ENCODE measurements around the gene P4HB.

P4HB gene

DNA sequence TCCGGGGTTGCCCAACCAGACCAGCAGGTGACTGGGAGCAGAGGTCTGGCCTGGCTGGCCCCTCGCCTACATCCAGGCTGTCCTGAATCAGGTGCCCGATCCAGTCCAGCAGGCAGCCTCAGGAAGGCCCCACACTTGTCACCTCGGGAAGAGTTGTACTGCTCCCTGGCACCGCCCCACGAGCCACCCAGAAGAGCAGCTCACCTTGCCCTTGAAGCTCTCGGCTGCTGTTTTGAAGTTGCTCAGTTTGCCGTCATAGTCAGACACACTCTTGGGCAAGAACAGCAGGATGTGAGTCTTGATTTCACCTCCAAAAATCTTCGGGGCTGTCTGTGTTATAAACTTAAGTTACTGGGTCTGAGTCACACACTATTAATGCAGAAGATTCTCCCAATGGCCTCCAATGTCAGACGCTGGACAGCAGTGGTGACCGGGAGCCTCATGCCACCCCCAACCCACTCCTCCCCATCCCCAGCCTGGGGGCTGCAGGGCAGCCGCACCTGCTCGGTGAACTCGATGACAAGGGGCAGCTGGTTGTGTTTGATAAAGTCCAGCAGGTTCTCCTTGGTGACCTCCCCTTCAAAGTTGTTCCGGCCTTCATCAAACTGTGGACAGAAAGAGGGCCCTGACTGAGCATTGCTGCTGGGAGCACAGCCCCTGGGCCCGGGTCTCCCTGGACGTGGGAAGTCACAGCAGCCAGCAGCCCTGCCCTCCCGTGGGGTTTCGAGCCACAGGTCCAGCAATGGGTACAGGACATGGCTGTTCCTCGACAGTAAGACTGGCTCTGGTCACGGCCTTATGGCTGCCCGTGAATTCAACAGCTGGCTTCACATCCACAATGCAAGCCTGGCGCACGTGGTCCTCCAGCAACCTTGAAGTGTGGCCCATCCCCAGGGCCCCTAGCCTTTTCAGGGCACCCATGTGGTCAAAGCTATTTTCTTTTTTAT is 13.3 kb downstream of the P4HB start:
- Histone ChIP-seq H3K27me3 (ENCODE audit: control insufficient read depth, insufficient read depth, low read length) (no peaks in the 10 kb centered on the region), H3K4me3 (ENCODE audit: low read length) (no peak overlapping the region), H3K9ac (ENCODE audit: low read length) (no peak overlapping the region), H3K9me3 (ENCODE audit: control insufficient read depth, low read length) (no peaks in the 10 kb centered on the region), H3K36me3 (ENCODE audit: control insufficient read depth, insufficient read depth, low read length) (peaks cover 38% of the 10 kb centered on the region), H3K4me1 (ENCODE audit: control insufficient read depth, insufficient read depth, low read length) (no peaks in the 10 kb centered on the region)

DNA sequence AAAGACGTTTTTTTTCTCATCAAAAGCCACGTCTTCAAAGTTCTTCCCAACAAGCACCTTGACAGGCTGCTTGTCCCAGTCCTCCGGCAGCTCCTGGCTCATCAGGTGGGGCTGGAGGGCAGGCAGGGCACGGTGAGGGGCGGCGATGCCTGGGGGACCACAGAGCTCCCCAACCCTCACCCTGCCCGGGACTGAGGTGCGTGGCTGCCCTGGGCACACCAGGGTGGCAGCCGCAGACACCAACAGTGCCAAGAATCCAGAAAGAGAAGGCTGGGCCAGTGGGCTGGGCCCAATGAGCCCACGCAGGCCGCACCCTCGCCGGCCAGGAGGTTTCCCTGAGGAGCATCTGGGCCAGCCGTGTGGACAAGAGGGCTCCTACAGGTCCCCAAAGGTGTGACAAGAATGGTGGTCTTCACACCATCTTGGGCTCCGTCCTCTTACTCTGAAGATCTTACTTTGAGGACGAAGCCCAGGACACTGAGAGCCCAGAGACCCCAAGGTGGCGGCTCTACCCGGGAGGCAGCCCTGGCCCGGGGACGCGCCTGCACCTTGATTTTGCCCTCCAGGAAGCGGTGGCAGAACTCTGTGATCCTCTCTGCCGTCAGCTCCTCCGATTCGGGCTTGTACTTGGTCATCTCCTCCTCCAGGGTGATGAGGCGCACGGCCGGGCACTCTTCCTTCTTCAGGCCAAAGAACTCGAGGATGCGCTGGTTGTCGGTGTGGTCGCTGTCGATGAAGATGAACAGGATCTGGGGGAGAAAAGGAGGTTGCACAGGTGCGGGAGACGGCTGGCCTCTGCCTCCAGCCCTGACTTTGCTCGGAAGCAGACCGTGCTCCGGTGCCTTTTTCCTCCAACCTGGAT is 14.2 kb downstream of the P4HB start:
- H3K9me3 ChIP-seq (ENCODE audit: control insufficient read depth, low read length) = no peaks in the 10 kb centered on the region
- H3K9ac ChIP-seq (ENCODE audit: low read length) = no peak overlapping the region
- no peak overlapping the region for H3K4me3 ChIP-seq (ENCODE audit: low read length)
- H3K4me1 ChIP-seq (ENCODE audit: control insufficient read depth, insufficient read depth, low read length) = no peaks in the 10 kb centered on the region
- H3K36me3 ChIP-seq (ENCODE audit: control insufficient read depth, insufficient read depth, low read length) = peaks cover 30% of the 10 kb centered on the region
- no peaks in the 10 kb centered on the region for H3K27me3 ChIP-seq (ENCODE audit: control insufficient read depth, insufficient read depth, low read length)

DNA sequence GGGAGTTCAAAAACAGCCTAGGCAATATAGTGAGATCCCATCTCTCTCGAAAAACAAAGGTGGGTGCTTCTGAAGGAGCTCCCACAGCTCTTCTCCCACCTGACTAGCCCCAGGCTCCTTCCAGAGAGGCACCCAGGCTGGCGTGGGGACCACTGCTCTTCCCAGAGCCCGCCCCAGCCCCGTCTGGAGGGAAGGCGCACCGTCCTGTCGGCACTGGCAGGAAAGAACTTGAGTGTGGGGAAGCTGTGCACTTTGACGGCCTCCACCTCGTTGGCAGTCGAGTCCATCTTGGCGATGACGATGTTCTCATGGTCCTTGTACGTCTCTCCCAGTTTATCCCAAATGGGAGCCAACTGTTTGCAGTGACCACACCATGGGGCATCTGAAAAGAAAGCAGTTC is 15.0 kb downstream of the P4HB start:
- no peaks in the 10 kb centered on the region for H3K27me3 ChIP-seq (ENCODE audit: control insufficient read depth, insufficient read depth, low read length)
- H3K4me1 ChIP-seq (ENCODE audit: control insufficient read depth, insufficient read depth, low read length) = no peaks in the 10 kb centered on the region
- H3K9me3 ChIP-seq (ENCODE audit: control insufficient read depth, low read length) = no peaks in the 10 kb centered on the region
- no peak overlapping the region for H3K4me3 ChIP-seq (ENCODE audit: low read length)
- no peak overlapping the region for H3K9ac ChIP-seq (ENCODE audit: low read length)
- peaks cover 29% of the 10 kb centered on the region for H3K36me3 ChIP-seq (ENCODE audit: control insufficient read depth, insufficient read depth, low read length)

DNA sequence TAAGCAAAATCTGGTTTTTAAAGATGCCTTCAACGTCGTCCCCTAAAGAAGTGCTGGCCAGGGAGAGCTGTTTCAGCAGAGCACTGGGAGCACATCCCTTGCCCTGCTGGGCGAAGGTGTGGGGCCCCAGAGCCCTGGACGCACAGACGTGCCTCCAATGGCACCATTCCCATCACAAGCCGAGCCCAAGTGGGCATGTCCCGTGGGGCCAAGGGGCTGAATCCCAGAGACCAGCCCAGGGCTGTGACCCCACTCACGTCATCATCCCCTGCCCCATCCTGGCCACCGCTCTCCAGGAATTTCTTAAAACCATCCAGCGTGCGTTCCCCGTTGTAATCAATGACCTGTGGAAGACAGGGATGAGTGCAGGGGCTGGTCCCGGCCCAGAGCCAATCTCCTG is 15.4 kb downstream of the P4HB start:
- no peaks in the 10 kb centered on the region for H3K4me1 ChIP-seq (ENCODE audit: control insufficient read depth, insufficient read depth, low read length)
- H3K9me3 ChIP-seq (ENCODE audit: control insufficient read depth, low read length) = no peaks in the 10 kb centered on the region
- no peaks in the 10 kb centered on the region for H3K27me3 ChIP-seq (ENCODE audit: control insufficient read depth, insufficient read depth, low read length)
- H3K4me3 ChIP-seq (ENCODE audit: low read length) = no peak overlapping the region
- H3K36me3 ChIP-seq (ENCODE audit: control insufficient read depth, insufficient read depth, low read length) = peaks cover 29% of the 10 kb centered on the region
- no peak overlapping the region for H3K9ac ChIP-seq (ENCODE audit: low read length)

DNA sequence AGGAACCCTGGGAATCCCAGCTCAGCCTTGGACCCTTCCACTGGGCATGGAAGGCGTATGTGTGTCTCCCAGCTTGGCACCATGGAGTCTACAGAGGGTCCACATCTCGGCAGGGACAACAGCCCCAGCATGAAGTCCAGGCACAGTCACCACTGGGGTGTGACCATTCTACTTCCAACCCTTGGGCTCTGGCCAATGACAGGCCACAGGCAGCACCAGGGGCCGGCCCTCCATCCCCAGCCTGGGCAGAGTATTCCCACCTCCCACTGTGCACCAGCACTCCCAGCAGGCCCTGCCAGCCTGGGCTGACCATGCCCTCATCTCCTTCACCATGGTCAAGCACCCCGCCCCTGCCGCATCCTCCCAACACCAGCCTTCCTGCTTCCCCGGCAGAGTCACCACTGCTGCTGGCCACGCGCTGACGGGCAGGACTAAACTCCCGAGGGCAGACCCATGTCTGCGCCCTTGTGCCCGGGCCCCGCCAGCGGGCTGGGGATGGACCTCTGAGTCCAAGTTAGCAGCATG is 15.9 kb downstream of the P4HB start:
- H3K9me3 ChIP-seq (ENCODE audit: control insufficient read depth, low read length) = no peaks in the 10 kb centered on the region
- H3K4me1 ChIP-seq (ENCODE audit: control insufficient read depth, insufficient read depth, low read length) = no peaks in the 10 kb centered on the region

DNA sequence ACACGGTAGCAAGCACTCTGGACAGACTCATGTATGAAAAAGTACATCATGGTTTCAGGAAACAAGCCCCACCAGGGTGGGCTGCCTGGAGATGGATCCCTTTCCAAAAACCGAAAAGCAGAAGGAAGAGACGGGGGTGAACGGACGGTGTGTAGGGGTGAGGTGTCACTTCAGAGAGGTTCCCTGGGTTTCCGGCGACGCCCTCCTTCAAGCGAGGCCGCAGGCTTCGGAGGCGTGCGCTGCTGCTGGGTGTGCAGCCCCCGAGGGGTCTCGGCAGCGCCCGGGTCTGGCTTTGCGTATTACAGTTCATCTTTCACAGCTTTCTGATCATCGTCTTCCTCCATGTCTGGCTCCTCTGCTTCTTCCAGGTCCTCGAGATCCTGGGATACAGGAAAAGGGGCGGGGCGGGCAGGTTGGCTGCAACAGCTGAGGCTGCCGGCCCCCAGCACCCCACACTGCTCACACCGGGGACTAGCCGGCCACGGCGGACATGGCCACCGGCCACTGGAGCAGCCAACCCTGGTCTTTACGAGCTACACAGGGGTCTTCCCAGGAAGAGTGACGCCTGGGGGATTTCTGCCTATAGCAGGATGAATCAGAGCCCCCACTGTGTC is 16.5 kb downstream of the P4HB start:
- H3K9me3 ChIP-seq (ENCODE audit: control insufficient read depth, low read length) = no peaks in the 10 kb centered on the region
- no peak overlapping the region for H3K9ac ChIP-seq (ENCODE audit: low read length)
- no peak overlapping the region for H3K4me3 ChIP-seq (ENCODE audit: low read length)
- no peaks in the 10 kb centered on the region for H3K4me1 ChIP-seq (ENCODE audit: control insufficient read depth, insufficient read depth, low read length)
- H3K27me3 ChIP-seq (ENCODE audit: control insufficient read depth, insufficient read depth, low read length) = no peaks in the 10 kb centered on the region
- peaks cover 29% of the 10 kb centered on the region for H3K36me3 ChIP-seq (ENCODE audit: control insufficient read depth, insufficient read depth, low read length)

More for the DNA sequence above, 15.9 kb downstream of the P4HB start:
- no peak overlapping the region for H3K4me3 ChIP-seq (ENCODE audit: low read length)
- H3K9ac ChIP-seq (ENCODE audit: low read length) = no peak overlapping the region
- no peaks in the 10 kb centered on the region for H3K27me3 ChIP-seq (ENCODE audit: control insufficient read depth, insufficient read depth, low read length)
- peaks cover 29% of the 10 kb centered on the region for H3K36me3 ChIP-seq (ENCODE audit: control insufficient read depth, insufficient read depth, low read length)

DNA sequence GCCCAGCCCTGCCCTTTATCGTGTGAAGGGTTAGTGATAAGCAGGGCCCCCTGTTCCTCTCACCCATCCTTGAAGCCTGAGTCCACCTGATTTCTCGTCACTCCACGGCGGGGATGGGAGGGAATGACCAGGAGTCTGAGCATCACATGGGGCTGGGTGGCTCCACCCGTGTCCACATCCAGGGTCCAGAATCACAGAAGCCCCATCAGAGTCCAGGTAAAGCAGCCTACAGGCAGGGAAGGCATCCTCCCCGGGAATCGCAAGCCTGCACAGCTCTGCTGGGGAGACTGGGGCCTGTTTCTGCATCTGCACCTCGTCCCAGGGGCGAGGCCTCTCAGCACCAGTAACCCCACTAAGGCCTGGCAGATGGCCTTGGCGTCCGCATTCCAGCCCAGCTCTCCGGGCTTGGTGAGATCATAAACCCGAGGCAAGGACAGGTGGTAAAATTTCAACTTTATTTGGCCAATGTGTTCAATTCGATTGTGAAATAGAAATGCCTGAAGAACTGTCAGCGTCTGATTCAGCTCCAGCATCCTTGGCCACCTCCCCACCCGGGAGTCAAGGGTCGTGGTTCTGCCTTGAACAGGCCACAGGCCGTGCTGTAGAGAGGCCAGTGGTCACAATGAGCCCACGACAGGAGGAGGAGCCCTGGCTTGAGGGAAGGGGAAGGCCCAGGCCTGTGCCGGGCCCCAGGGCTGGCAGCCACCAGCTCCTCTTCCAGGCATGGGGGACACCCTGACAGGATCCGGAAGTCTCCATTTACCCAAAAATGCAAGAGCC is 17.4 kb downstream of the P4HB start:
- Histone ChIP-seq H3K9ac (ENCODE audit: low read length) (no peak overlapping the region), H3K36me3 (ENCODE audit: control insufficient read depth, insufficient read depth, low read length) (peaks cover 29% of the 10 kb centered on the region), H3K27me3 (ENCODE audit: control insufficient read depth, insufficient read depth, low read length) (no peaks in the 10 kb centered on the region), H3K4me3 (ENCODE audit: low read length) (no peak overlapping the region), H3K4me1 (ENCODE audit: control insufficient read depth, insufficient read depth, low read length) (no peaks in the 10 kb centered on the region), H3K9me3 (ENCODE audit: control insufficient read depth, low read length) (no peaks in the 10 kb centered on the region)

DNA sequence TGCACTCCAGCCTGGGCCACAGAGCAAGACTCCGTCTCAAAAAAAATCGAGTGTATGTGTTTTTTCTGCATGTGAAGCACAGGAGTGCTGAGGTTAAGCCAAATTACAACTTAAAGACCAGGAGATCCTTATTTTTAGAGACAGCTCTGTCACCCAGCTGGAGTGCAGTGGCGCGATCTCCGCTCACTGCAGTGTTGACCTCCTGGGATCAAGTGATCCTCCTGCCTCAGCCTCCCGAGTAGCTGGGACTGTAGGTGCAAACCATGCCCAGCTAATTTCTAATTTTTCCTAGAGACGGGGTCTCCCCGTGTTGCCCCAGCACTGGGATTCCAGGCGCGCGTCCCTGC is 18.0 kb downstream of the P4HB start:
- Histone ChIP-seq H3K4me3 (ENCODE audit: low read length) (no peak overlapping the region), H3K9me3 (ENCODE audit: control insufficient read depth, low read length) (no peaks in the 10 kb centered on the region), H3K36me3 (ENCODE audit: control insufficient read depth, insufficient read depth, low read length) (peaks cover 28% of the 10 kb centered on the region), H3K27me3 (ENCODE audit: control insufficient read depth, insufficient read depth, low read length) (no peaks in the 10 kb centered on the region), H3K4me1 (ENCODE audit: control insufficient read depth, insufficient read depth, low read length) (no peaks in the 10 kb centered on the region), H3K9ac (ENCODE audit: low read length) (no peak overlapping the region)

DNA sequence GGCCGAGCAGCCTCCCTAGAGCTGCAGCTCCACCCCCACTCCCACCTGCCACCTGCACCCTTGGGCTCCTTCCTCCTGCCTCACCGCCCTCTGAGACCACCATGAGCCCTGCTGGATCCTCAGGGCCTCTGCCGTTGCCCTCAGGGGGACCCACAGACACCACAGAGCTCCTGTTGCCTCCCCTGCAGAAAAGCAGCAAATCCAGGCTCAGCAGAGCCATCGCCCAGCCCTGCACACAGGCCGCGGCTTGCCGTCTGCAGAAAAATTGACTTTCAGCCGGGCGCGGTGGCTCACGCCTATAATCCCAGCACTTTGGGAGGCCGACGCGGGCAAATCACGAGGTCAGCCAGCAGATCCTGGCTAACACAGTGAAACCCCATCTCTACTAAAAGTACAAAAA is 18.5 kb downstream of the P4HB start:
- H3K9ac ChIP-seq (ENCODE audit: low read length) = no peak overlapping the region
- H3K27me3 ChIP-seq (ENCODE audit: control insufficient read depth, insufficient read depth, low read length) = no peaks in the 10 kb centered on the region
- H3K36me3 ChIP-seq (ENCODE audit: control insufficient read depth, insufficient read depth, low read length) = peaks cover 23% of the 10 kb centered on the region
- no peaks in the 10 kb centered on the region for H3K4me1 ChIP-seq (ENCODE audit: control insufficient read depth, insufficient read depth, low read length)
- no peak overlapping the region for H3K4me3 ChIP-seq (ENCODE audit: low read length)
- no peaks in the 10 kb centered on the region for H3K9me3 ChIP-seq (ENCODE audit: control insufficient read depth, low read length)

DNA sequence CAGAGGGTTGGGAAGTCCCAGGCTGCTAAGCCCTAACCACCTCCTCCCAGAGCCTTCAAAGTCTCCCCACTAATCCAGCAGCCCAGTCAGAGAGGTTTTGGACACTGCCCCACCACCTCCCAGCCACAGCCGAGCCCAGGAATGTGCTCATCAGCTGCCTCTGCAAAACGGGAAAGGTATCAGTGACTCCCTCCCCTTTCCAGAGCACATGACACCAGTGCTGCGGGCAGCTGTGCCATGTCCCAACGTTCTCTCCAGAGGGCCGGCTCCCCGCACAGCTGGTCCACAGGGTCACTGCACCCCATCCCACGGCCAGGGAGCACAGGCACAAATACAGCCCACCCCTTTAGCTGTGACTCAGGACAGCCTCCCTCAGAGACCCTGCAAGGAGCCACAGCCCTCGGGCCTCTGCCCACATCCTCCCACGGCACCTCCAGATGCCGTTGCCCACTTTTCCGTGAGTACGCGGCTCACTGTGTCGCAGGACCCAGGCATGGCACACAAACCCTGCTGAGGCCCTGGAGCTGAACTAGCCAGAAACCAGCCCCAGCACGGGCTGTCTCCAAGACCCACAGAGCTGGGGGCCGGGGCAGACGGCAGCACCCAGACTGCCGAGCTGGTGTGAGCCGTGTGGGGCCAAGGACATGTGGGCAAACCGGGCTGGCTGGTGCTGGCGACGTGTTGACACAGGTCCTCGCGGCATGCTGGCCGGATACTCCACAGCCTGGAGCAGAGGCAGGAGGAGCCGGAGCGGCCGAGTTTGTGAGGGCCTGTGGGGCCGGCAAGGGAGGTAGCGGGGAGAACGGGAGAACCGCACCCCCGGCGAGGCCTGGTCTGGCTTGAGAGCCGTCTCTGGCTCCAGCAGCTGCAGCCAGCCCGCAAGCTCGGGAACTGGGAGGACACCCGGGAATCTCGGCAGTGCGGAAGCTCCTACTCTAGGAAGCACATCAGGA is 19.2 kb downstream of the P4HB start:
- Histone ChIP-seq H3K4me3 (ENCODE audit: low read length) (no peak overlapping the region), H3K4me1 (ENCODE audit: control insufficient read depth, insufficient read depth, low read length) (no peaks in the 10 kb centered on the region), H3K9me3 (ENCODE audit: control insufficient read depth, low read length) (no peaks in the 10 kb centered on the region), H3K27me3 (ENCODE audit: control insufficient read depth, insufficient read depth, low read length) (no peaks in the 10 kb centered on the region), H3K9ac (ENCODE audit: low read length) (no peak overlapping the region), H3K36me3 (ENCODE audit: control insufficient read depth, insufficient read depth, low read length) (peaks cover 16% of the 10 kb centered on the region)

All from mucosa of stomach (tissue), 1 donor.